GM23248 (cell line): ENCODE measurements around the gene ZNF705A.
"Not testable (repeated sequence)": the region's sequence is repeated elsewhere in the genome, so short reads cannot be mapped to it uniquely, and the experiment has no call there.

ENCODE experiments used
- EZH2 ChIP-seq: fragments of 200-600 bp; sonication (generic); IDR thresholded peaks from 2 replicates; pipeline ENCODE4 v1.6.1; 2018; ENCODE audit warnings: antibody characterized with exemption, mild to moderate bottlenecking; ENCODE audit not compliant: insufficient read depth, poor library complexity, severe bottlenecking
- EZH2phosphoT487 ChIP-seq: fragments of 200-600 bp; sonication (generic); IDR thresholded peaks from 2 replicates; pipeline ENCODE4 v1.6.1; 2018; ENCODE audit warnings: antibody characterized with exemption, moderate library complexity, mild to moderate bottlenecking, low read depth; ENCODE audit not compliant: insufficient read depth

DNA sequence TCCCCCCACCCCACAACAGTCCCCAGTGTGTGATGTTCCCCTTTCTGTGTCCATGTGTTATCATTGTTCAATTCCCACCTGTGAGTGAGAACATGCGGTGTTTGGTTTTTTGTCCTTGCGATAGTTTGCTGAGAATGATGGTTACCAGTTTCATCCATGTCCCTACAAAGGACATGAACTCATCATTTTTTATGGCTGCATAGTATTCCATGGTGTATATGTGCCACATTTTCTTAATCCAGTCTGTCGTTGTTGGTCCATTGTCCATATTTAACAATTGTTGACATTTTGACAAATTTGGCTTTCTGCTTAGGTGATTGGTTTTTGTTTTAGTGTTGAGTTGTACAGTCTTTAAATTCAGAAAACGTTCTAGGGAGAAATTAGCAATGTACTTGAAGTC, 43.7 kb upstream of the ZNF705A start:
- TF ChIP-seq EZH2, EZH2phosphoT487: not testable (repeated sequence)
